ENCODE data around the gene NXPH1.

Gene NXPH1

DNA sequence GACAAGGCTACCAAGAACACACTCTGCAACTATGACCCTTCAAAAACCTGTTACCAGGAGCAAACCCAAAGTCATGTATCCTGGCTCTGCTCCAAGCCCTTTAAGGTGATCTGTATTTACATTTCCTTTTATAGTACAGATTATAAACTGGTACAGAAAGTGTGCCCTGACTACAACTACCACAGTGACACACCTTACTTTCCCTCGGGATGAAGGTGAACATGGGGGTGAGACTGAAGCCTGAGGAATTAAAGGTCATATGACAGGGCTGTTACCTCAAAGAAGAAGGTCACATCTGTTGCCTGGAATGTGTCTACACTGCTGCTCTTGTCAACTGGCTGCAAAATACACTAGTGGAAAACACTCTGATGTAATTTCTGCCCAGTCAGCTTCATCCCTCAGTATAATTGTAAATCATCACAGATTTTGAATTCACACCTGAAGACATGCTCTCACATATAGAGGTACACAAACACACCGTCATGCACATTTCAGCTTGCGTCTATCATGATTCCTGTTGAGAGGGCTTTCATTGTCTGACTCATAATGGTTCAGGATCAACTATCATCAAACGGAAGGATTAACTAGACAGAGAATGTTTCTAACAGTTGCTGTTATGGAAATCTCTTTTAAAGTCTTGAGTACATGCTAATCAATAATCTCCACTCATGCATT, 318.3 kb downstream of the NXPH1 start:
- no peaks in the 10 kb centered on the region for H3K9me3 ChIP-seq (ENCODE audit: control insufficient read depth, insufficient read depth, low read length)
- H3K9ac ChIP-seq (ENCODE audit: low read depth, low read length): no peak overlapping the region
- H3K4me3 ChIP-seq (ENCODE audit: low read depth, low read length): no peak overlapping the region
- H3K36me3 ChIP-seq (ENCODE audit: control insufficient read depth, insufficient read depth, low read length): no peaks in the 10 kb centered on the region
- H3K27me3 ChIP-seq (ENCODE audit: control insufficient read depth, insufficient read depth, low read length): no peaks in the 10 kb centered on the region
- H3K4me1 ChIP-seq (ENCODE audit: control insufficient read depth, insufficient read depth, low read length): no peaks in the 10 kb centered on the region

DNA sequence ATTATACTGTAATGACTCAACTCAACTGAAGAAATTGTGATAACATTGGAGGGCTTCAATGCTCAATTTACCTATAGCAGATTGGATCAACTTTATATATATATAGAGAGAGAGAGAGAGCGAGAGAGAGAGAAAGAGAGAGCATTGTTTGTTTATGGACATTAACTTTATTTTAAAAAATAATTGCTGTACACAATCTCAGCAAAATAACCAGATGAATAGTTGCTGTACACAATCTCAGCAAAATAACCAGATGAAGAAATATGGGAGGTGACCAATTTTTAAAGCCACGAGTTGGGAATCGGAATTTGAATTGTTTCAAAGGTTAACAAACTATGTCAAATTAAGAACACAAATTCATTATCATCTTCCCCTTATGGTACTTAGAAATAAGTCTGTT, 319.9 kb downstream of the NXPH1 start:
- Histone ChIP-seq H3K4me1 (ENCODE audit: control insufficient read depth, insufficient read depth, low read length) (no peaks in the 10 kb centered on the region), H3K4me3 (ENCODE audit: low read depth, low read length) (no peak overlapping the region), H3K9ac (ENCODE audit: low read depth, low read length) (no peak overlapping the region), H3K9me3 (ENCODE audit: control insufficient read depth, insufficient read depth, low read length) (no peaks in the 10 kb centered on the region), H3K36me3 (ENCODE audit: control insufficient read depth, insufficient read depth, low read length) (no peaks in the 10 kb centered on the region), H3K27me3 (ENCODE audit: control insufficient read depth, insufficient read depth, low read length) (no peaks in the 10 kb centered on the region)

DNA sequence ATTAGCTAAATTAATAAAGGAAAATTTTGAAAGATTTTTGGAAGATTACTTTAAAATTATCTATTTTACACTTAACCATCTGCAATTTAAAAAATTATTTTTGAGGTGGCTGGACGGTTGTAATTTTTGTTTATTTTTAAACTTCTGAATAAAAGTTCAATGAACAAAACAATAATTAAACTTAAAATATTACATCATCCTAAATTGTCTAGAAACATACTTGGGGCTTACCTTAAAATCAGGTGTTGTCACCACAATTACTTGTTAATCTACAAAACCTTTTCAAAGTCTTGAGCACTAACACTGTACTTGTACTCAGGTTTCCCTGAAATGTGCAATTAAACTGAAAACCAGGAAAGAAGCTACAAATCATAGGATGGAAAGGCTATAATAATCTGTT, 328.3 kb downstream of the NXPH1 start:
- Histone ChIP-seq H3K9ac (ENCODE audit: low read depth, low read length) (no peak overlapping the region), H3K4me3 (ENCODE audit: low read depth, low read length) (no peak overlapping the region), H3K27me3 (ENCODE audit: control insufficient read depth, insufficient read depth, low read length) (no peaks in the 10 kb centered on the region), H3K36me3 (ENCODE audit: control insufficient read depth, insufficient read depth, low read length) (no peaks in the 10 kb centered on the region), H3K4me1 (ENCODE audit: control insufficient read depth, insufficient read depth, low read length) (no peaks in the 10 kb centered on the region), H3K9me3 (ENCODE audit: control insufficient read depth, insufficient read depth, low read length) (no peaks in the 10 kb centered on the region)

DNA sequence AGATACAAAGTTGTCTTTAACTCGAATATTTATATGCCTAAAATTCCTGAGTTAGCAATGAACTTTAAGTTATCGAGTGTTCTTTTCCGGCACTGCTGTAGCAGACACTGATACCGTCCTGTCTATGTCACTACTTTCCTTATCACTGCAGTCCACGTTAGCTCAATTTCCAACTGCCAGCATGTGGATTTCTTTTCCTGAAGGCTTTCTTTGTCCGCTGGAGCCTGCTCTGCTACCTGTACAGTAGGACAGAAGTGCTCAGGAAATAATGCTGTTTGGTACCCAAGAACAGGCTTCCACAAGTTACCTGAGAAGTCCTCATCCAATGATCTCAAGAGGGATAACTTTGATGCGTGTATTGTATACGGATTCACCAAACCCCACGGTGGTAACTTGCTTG, 329.4 kb downstream of the NXPH1 start:
- no peak overlapping the region for H3K9ac ChIP-seq (ENCODE audit: low read depth, low read length)
- H3K4me1 ChIP-seq (ENCODE audit: control insufficient read depth, insufficient read depth, low read length): no peaks in the 10 kb centered on the region
- no peaks in the 10 kb centered on the region for H3K9me3 ChIP-seq (ENCODE audit: control insufficient read depth, insufficient read depth, low read length)

DNA sequence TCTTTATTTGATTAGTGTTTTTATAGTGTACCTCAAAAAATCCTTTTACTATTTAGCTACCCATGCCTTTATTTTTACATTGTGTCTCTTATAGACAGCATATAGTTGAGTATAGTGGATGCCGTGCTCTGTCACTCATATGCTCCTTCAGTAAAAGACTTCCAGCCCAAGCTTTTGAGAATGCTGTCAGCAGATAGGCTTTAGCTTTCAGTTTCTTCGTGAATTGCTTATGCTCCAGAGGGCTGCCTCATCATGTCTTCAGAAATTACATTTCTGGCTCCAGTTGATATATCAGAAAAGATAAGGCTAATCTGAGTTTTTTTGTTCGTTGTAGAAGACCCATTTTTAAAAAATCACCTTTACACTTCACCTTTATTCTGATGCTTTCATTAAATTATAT, 332.0 kb downstream of the NXPH1 start:
- Histone ChIP-seq H3K9me3 (ENCODE audit: control insufficient read depth, insufficient read depth, low read length) (no peaks in the 10 kb centered on the region), H3K27me3 (ENCODE audit: control insufficient read depth, insufficient read depth, low read length) (no peaks in the 10 kb centered on the region), H3K4me3 (ENCODE audit: low read depth, low read length) (no peak overlapping the region), H3K4me1 (ENCODE audit: control insufficient read depth, insufficient read depth, low read length) (no peaks in the 10 kb centered on the region), H3K9ac (ENCODE audit: low read depth, low read length) (no peak overlapping the region), H3K36me3 (ENCODE audit: control insufficient read depth, insufficient read depth, low read length) (no peaks in the 10 kb centered on the region)

More for the DNA sequence above, 329.4 kb downstream of the NXPH1 start:
- Histone ChIP-seq H3K27me3 (ENCODE audit: control insufficient read depth, insufficient read depth, low read length) (no peaks in the 10 kb centered on the region), H3K4me3 (ENCODE audit: low read depth, low read length) (no peak overlapping the region), H3K36me3 (ENCODE audit: control insufficient read depth, insufficient read depth, low read length) (no peaks in the 10 kb centered on the region)

DNA sequence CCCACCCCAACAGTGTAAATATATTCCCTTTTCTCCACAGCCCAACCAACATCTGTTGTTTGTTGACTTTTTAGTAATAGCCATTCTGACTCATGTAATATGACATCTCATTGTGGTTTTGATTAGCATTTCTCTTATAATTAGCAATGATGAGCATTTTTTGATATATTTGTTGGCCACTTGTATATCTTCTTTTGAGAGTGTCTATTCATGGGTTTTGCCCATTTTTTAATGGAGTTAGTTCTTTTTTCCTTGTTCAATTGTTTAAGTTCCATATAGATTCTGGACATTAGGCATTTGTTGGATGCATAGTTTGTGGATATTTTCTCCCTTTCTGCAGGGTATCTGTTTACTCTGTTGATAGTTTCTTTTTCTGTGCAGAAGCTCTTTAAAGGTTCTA, 340.1 kb downstream of the NXPH1 start:
- no peaks in the 10 kb centered on the region for H3K27me3 ChIP-seq (ENCODE audit: control insufficient read depth, insufficient read depth, low read length)
- H3K9me3 ChIP-seq (ENCODE audit: control insufficient read depth, insufficient read depth, low read length): no peaks in the 10 kb centered on the region
- H3K4me3 ChIP-seq (ENCODE audit: low read depth, low read length): no peak overlapping the region
- no peaks in the 10 kb centered on the region for H3K4me1 ChIP-seq (ENCODE audit: control insufficient read depth, insufficient read depth, low read length)
- no peak overlapping the region for H3K9ac ChIP-seq (ENCODE audit: low read depth, low read length)
- no peaks in the 10 kb centered on the region for H3K36me3 ChIP-seq (ENCODE audit: control insufficient read depth, insufficient read depth, low read length)

DNA sequence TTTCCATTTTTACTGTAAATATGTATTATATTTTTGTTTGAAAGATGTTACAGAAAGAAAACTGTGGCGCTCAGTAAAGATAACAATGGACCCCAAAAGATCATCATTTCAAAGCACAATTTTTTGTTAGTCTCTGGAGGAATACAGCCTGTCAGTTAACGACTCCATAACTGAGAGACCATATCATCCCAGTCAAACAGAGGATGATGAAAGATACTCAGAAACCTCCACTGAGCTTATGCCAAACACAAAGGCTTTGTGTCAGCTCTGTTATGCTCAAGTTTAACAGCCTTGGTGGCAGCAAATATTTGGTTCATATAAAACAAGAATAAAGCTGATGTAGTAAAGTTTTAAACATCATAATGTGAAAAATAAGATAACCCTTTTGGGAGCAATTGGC, 345.1 kb downstream of the NXPH1 start:
- Histone ChIP-seq H3K4me1 (ENCODE audit: control insufficient read depth, insufficient read depth, low read length) (no peaks in the 10 kb centered on the region), H3K4me3 (ENCODE audit: low read depth, low read length) (no peak overlapping the region), H3K36me3 (ENCODE audit: control insufficient read depth, insufficient read depth, low read length) (no peaks in the 10 kb centered on the region), H3K27me3 (ENCODE audit: control insufficient read depth, insufficient read depth, low read length) (no peaks in the 10 kb centered on the region), H3K9me3 (ENCODE audit: control insufficient read depth, insufficient read depth, low read length) (no peaks in the 10 kb centered on the region), H3K9ac (ENCODE audit: low read depth, low read length) (no peak overlapping the region)

DNA sequence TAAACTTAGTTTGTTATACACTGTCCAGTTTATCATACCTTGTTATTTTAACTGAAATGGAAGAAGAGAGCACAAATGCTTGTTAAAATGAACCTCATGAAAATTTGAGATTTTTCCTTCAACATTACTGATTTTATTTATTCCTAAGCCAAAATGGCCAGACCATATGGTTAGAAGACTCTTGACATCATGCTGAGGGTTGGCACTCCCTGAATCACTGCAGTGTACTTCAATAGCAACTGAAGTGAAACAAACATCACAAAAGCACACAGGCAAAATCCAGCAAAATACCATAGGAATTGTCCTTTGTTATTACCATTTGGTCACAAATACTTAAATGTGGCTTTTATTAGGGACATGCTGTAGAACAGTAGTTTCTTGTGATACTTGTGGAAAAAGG, 347.8 kb downstream of the NXPH1 start:
- H3K9me3 ChIP-seq (ENCODE audit: control insufficient read depth, insufficient read depth, low read length): no peaks in the 10 kb centered on the region
- no peak overlapping the region for H3K9ac ChIP-seq (ENCODE audit: low read depth, low read length)
- no peak overlapping the region for H3K4me3 ChIP-seq (ENCODE audit: low read depth, low read length)
- no peaks in the 10 kb centered on the region for H3K27me3 ChIP-seq (ENCODE audit: control insufficient read depth, insufficient read depth, low read length)
- no peaks in the 10 kb centered on the region for H3K36me3 ChIP-seq (ENCODE audit: control insufficient read depth, insufficient read depth, low read length)
- H3K4me1 ChIP-seq (ENCODE audit: control insufficient read depth, insufficient read depth, low read length): no peaks in the 10 kb centered on the region

DNA sequence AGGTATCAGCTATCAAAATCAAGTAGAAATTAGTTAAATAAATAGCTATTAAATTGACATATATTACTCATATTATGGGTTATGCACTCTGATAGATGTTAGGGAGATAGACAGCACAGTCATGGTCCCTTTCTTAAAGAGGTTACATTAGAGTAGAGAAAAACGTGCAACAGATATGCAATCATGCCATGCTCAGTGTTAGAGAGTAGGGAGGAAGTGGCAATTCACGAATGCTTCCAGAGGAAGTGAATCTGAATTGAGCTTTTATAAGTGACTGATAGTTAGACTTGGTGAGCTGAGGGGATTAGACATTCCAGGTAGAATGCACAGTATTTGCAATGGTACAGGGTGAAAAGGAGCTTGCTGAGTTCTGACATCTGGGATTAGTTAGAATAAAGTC, 349.8 kb downstream of the NXPH1 start:
- no peaks in the 10 kb centered on the region for H3K4me1 ChIP-seq (ENCODE audit: control insufficient read depth, insufficient read depth, low read length)
- H3K4me3 ChIP-seq (ENCODE audit: low read depth, low read length): no peak overlapping the region
- H3K9me3 ChIP-seq (ENCODE audit: control insufficient read depth, insufficient read depth, low read length): no peaks in the 10 kb centered on the region
- no peaks in the 10 kb centered on the region for H3K36me3 ChIP-seq (ENCODE audit: control insufficient read depth, insufficient read depth, low read length)
- H3K9ac ChIP-seq (ENCODE audit: low read depth, low read length): no peak overlapping the region
- no peaks in the 10 kb centered on the region for H3K27me3 ChIP-seq (ENCODE audit: control insufficient read depth, insufficient read depth, low read length)

DNA sequence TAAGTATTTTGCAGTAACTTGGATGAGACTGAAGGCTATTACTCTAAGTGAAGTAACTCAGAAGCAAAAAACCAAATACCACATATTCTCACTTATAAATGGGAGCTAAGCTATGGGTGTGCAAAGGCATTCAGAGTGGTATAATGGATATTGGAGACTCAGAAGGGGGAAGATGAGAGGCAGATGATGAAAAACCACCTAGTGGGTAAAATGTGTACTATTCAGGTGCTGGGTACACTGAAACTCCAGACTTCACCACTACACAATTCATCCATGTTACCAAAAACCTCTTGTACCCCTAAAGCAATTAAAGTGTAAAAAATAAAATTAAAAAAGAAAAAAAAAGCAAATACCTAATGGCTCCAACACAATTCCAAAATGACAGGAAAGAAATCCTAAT, 351.7 kb downstream of the NXPH1 start:
- no peak overlapping the region for H3K4me3 ChIP-seq (ENCODE audit: low read depth, low read length)
- H3K27me3 ChIP-seq (ENCODE audit: control insufficient read depth, insufficient read depth, low read length): no peaks in the 10 kb centered on the region
- H3K9ac ChIP-seq (ENCODE audit: low read depth, low read length): no peak overlapping the region
- H3K4me1 ChIP-seq (ENCODE audit: control insufficient read depth, insufficient read depth, low read length): no peaks in the 10 kb centered on the region
- H3K9me3 ChIP-seq (ENCODE audit: control insufficient read depth, insufficient read depth, low read length): no peaks in the 10 kb centered on the region
- H3K36me3 ChIP-seq (ENCODE audit: control insufficient read depth, insufficient read depth, low read length): no peaks in the 10 kb centered on the region

DNA sequence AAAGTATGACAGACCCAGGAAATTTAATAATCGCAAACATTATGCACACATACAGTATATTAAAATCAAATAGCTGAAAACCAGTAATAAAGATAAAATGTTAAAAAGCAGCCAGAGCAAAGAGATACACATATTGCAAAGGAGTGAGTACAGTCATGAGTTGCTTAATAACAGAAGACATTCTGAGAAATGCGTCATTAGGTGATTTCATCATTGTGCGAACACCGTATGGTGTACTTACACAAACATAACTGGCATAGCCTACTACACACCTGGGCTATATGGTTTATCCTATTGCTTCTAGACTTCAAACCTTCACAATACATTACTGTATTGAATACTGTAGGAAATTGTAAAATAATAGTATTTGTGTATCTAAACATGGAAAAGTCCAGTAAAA, 367.6 kb downstream of the NXPH1 start:
- no peaks in the 10 kb centered on the region for H3K36me3 ChIP-seq (ENCODE audit: control insufficient read depth, insufficient read depth, low read length)
- H3K27me3 ChIP-seq (ENCODE audit: control insufficient read depth, insufficient read depth, low read length): no peaks in the 10 kb centered on the region
- H3K4me1 ChIP-seq (ENCODE audit: control insufficient read depth, insufficient read depth, low read length): no peaks in the 10 kb centered on the region
- H3K4me3 ChIP-seq (ENCODE audit: low read depth, low read length): no peak overlapping the region
- no peak overlapping the region for H3K9ac ChIP-seq (ENCODE audit: low read depth, low read length)
- no peaks in the 10 kb centered on the region for H3K9me3 ChIP-seq (ENCODE audit: control insufficient read depth, insufficient read depth, low read length)
